WI38 (cell line): Measurements from ENCODE around the gene USP35.

Experiments
- H3K4me3 ChIP-seq: 2 replicates; pipeline ENCODE4 v1.5.1; 2011; ENCODE audit warnings: low read depth, mild to moderate bottlenecking, control low read depth, low read length
- CTCF ChIP-seq: IDR thresholded peaks from 2 replicates; pipeline ENCODE4 v1.5.1; 2012; ENCODE audit warnings: low read depth, mild to moderate bottlenecking, control low read depth, low read length

Gene USP35

GRCh38 chr11:78161346-78161745, 27.4 kb upstream of the USP35 start:
- TF ChIP-seq CTCF, result no peak

GRCh38 chr11:78161962-78162371, 26.8 kb upstream of the USP35 start:
- H3K4me3 ChIP-seq, result no peak overlapping the region
- TF ChIP-seq CTCF, result no peak

More at GRCh38 chr11:78161346-78161745, 27.4 kb upstream of the USP35 start:
- no peak overlapping the region for H3K4me3 ChIP-seq

GRCh38 chr11:78163828-78164227, 24.9 kb upstream of the USP35 start:
- H3K4me3 ChIP-seq, result no peak overlapping the region
- TF ChIP-seq CTCF, result no peak

- TF ChIP-seq CTCF, result no peak
- no peak overlapping the region for H3K4me3 ChIP-seq
Measured at GRCh38 chr11:78164471-78164870, 24.2 kb upstream of the USP35 start.

GRCh38 chr11:78166855-78167469, 21.8 kb upstream of the USP35 start:
- no peak overlapping the region for H3K4me3 ChIP-seq
- TF ChIP-seq CTCF, result no peak

- H3K4me3 ChIP-seq, result no peak overlapping the region
- TF ChIP-seq CTCF, result no peak
Measured at GRCh38 chr11:78168539-78169477, 19.9 kb upstream of the USP35 start.

GRCh38 chr11:78170413-78170812, 18.3 kb upstream of the USP35 start:
- TF ChIP-seq CTCF, result no peak
- H3K4me3 ChIP-seq, result no peak overlapping the region
